ENCODE data around the gene TEX13B.
"Not testable (repeated sequence)": the region's sequence is repeated elsewhere in the genome, so short reads cannot be mapped to it uniquely, and the experiment has no call there.

TEX13B gene, protein sequence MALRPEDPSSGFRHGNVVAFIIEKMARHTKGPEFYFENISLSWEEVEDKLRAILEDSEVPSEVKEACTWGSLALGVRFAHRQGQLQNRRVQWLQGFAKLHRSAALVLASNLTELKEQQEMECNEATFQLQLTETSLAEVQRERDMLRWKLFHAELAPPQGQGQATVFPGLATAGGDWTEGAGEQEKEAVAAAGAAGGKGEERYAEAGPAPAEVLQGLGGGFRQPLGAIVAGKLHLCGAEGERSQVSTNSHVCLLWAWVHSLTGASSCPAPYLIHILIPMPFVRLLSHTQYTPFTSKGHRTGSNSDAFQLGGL

DNA sequence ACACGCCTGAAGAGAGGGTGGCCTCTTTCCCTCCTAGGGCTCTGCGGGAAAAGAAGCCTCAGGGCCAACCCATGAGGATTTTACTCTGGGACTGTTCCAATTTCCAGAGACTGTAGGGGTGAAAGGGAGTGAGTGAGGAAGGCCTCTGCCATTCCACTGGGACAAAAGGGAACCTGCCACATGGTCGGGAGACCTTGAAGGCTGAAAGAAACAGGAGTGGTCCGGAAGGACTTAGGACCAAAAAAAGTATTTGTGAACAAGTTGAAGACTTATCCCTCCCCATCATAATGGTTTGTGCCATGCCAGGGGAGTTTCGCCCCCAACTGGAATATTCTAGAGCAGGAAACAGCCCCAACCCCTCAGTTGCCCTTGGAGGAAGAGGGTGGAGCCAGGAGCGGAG is at the start of gene TEX13B:
TSS of gene TEX13B (minus strand) at position 15 of the 400 bp plus-strand sequence. CDS start 243 bp downstream, outside the sequence.
- DNase-seq: no peak

DNA sequence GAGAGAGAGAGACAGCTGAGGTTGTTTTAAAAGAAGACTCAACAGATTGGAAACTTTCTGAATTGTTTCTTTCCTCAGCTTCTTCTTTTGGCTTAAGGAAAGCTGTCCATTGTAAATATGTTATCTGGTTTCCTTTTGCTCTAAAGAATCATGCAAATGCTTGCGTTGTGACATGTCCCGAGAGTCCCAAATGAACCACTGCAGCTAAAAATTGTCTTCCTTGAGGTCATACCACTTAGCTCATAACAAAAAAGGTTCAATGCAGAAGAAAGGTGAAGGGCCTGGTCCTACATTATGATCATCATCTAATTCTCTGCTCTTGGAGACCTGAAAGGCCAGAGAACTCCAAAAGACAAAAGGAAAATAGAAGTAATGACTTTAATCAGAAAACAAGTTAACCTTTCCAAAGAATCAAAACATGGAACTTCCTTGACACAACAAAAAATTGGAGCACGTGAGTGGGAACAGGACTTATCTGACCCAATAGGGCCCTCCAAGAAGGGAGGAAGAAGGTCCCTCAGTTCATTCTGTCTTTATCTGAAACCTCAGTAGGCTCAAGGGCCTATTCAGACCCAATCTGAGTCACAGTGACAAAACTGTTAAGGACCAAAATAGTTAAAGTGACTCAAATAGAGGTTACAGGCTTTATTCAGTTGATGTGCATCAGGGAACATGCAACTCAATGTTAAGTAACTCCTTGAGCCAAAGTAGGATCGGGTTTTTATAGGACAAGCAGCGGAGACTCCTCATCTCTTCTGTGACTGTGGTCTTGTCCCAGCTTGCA is 48.0 kb upstream of the TEX13B start:
- DNase-seq: no peak

DNA sequence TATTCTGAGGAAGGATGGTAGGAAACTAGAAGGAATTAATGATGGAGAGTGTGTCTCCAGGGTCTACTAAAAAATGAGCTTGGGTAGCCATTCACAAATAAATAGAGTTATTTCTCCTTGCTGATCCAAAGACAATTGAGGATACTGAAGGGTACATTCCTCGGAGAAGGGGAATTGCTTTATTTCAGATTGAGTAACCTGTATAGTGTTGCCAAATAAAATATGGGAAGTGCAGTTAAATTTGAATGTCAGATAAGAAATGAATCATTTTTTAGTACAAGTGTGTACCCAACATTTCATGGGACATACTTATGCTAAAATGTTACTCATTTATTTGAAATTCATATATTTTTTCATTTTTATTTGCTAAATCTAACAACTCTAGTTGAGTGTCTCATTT is 46.7 kb upstream of the TEX13B start:
- DNase-seq: no peak

DNA sequence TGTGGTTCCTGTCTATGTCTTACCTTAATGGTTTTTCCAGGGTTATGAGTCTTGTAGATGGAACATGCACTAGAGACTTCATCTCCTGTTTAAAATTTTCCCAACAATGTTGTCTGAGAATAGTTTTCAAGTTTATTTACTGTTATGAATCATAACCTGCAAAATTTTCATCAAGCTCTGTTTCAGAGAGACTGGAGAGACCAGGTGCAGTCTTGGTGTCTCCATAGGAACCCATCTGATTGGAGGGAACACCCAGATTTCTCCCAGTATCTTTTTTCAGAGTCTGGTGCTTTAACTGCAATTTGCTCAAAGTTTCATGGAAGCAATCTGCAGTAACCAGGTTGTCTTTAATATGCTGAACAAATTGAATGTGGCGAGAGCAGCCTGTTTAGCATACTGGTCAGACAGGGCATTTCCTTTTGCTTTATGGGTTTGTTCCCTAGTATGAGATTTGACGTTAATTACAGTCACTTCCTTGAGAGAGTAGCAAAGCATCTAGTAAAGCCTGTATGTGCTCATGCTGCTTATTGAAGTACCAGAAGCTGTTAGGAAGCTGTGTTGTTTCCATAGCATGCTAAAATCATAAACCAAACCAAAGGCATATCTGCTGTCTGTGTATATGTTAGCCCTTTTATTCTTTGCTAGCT is 43.9 kb upstream of the TEX13B start:
- DNase-seq: no peak

DNA sequence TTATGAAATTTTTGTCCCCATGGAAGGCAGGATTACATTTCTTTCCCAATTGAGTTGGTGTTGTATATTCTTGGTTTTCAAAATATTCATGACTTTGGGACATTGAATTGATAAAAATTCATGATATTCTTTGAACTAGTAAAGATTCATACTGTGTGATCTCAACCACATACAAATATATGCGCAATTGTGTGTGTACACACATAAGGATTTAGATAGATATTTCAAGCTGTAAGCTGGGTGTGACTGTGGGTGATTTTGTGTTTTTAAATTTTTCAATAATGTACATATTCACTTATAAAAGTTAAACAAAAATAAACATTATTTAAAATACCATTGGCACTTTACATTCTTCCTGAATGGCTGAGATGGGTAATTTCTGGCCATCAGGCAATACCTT is 43.2 kb upstream of the TEX13B start:
- DNase-seq: no peak

DNA sequence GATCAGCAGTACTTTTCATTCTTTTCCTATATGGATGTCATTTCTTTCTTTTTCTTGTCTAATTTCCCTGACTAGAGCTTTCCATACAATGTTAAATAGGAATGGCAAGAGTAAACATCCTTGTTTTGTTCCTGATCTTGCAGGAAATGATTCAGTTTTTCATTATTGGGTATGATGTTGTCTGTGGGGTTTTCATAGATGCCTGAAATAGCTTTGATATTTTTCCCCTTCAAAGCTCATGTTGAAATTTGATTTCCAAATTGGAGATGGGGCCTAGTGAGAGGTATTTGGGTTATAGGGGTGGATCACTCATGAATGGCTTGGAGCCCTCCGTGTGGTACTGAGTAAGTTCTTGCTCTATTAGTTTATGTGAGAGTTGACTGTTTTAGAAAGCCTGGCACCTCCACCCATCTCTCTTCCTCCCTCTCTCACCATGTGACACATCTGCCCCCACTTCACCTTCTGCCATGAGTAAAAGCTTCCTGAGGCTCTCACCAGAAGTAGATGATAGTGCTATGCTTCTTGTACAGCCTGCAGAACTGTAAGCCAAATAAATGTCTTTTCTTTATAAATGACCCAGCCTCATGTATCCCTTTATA is 40.4 kb upstream of the TEX13B start:
- peak; percentile 38 for DNase-seq

DNA sequence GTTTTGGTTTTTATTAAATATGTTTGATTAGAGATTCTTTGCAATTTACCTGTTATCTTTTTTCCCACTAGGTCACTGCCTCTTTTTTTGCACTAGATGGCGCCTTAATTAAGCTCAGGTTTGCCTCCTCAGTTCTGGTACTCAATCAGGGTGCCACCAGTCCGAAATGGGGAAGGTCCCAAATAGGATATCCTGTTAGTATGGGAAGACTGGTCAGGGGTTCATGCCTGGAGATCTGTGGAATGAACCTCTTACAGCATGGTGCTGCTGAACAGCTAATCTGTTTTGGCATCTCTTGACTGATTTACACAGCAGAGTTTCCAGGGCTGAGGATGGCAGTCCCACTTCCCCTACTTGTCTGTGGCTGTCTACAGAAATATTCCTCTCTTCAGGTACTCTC is 38.5 kb upstream of the TEX13B start:
- DNase-seq: no peak

DNA sequence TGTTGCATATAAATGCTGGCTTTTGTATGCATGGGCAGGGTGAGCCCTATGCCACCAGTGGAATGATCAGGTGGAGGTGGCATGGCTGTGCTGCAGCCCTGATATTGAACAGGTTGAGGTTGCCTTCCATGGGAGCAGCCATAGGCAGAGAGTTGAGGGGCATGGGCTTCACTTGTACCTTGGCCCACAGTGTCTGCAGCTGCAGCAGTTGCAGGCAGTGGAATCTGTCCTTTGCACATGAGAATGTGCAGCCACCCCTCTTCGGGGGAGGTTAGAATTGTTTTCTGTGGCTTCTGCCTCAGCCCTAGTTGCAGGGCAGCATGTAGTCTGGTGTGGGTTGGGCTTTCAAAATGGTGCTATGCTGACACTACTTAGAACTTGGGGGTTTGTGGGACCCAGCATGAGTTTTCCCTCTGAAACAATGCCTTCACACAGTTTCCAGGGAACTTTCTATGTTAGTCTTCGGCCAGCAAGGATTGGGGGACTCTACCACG is 37.3 kb upstream of the TEX13B start:
- peak; percentile 42 for DNase-seq

DNA sequence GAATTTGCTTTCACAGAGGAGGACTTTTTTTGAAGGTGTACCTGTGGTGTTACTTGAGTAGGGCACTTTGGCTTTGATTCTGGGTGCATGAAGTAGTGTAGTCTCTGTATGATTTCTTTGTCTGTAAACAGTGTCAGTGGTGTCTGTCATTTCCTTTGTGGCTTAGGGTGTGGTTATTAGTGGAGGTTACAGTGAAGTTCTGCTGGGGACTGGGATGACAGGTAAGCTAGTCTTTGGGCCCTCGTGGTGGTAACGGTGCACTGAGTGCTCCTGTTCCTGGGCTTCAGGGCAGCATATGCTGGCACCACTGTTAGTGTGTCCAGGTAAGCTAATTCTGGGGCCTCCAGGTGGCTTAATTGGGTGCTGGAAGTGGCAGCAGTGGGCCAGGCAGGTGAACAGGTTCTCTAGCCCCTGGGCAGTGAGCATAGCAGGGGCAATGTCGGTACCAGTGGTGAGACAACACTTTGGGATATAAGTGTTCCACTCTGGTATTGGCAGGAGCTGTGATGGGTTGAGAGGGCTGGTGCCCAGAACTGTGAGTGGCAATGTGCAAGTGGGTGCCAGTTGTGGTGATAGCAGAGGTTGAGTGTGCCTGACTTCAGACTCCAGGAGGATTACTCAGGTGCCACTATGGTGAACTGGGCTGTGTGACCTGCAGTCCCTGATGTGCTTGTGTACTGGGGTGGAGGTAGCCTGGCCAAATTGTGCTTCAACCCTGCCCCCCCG is 36.6 kb upstream of the TEX13B start:
- DNase-seq: peak; percentile 65

DNA sequence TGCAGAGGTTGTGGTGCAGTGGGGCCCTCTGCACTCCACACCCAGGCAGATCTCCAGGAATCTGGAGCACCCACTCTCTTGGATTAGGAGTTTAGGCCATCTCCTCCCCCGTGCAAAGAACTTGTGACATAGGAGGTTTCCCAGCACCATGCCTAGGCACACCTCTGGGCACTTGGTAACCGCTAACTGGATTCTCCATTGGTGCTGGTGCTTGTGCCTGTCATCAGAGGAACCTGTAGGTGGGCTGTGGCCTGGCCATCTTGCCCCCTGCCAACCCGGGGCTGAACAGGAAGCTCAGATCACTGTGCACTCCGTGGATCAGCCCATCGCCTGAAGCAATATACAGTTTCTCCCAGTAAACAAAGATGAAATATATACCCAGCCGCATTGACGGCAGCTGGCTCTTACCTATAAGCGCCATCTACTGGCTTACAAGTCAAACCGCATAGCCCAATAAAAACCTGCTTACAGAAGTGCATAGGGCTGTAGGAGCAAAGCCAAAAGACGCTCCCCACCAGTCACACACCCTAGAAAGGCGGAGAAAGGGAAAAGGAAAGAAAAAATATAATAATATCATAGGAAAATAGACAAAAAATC is 19.1 kb upstream of the TEX13B start:
- peak; percentile 42 for DNase-seq

DNA sequence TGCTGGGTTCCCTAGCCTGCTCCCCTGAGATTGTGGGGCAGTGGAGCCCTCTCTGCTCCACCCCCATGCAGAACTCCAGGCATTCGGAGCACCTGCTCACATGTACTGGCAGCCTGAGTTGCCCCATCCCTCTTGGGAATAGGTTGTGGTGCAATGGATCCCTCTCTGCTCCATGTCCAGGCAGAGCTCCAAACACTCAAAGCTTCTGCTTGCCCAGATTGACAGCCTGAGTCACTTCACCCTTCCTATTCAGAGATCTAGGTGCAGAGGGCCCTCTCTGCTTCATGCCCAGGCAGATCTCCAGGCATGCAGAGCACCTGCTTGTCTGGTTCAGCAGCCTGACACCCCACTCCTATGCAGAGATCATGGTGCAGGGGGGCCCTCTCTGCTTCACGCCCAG is 18.6 kb upstream of the TEX13B start:
- no peak for DNase-seq

DNA sequence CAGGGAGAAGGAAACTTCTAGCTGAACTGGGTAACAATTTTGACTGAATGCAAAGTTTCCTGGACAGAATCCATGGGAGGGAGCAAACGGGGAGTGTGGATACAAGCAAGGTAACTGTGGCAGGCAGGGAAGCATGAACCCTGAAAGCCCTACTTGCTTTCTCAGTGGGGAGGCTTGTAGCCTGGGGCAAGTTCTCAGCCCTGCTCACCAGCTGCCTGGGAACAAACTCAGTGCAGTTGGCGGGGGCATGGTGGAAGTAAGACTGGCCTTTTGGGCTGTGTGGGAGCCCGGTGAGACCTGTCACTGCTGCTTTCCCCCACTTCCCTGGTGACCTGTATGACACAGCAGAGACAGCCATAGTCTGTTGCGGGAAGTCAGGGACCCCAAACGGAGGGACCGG is 14.0 kb upstream of the TEX13B start:
- no peak for DNase-seq

DNA sequence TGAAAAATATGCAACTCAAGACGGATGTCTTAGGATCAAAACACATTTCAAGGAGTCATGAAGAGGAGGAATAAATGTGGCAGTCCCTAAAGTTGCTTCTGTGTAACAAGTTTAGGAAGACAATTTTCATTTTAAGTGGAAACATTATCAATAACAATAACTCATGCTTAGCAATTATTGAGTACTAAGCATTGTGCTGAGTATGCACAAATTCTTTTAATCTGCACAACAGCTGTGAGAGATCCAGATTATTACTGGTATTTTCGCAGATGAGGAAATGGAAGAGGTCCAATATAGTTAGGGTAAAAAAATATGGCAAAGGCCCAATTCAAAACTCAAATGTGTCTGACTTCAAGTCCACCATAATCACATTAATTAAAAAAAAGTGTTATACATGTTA is 2.9 kb upstream of the TEX13B start:
- DNase-seq: no peak

DNA sequence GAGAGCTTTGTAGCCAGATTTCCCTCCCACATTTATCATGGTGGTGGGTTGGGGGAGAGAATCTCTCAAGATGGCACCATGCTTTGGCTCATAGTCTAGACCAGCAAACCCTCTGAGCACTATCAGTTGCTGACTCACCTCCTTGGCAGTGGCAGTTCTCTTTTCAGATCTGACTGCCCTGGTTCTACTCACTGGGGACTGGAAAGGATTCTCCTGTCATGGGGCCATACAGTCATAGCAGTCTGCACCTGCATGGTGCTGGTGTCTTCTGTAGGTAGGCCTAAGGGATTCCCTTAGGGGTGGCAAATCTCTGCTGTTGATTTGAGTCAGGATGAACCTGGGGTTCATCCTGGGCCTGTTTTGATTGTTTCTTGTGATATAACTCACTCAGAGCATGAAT is 2.6 kb downstream of the TEX13B start:
- DNase-seq: no peak

DNA sequence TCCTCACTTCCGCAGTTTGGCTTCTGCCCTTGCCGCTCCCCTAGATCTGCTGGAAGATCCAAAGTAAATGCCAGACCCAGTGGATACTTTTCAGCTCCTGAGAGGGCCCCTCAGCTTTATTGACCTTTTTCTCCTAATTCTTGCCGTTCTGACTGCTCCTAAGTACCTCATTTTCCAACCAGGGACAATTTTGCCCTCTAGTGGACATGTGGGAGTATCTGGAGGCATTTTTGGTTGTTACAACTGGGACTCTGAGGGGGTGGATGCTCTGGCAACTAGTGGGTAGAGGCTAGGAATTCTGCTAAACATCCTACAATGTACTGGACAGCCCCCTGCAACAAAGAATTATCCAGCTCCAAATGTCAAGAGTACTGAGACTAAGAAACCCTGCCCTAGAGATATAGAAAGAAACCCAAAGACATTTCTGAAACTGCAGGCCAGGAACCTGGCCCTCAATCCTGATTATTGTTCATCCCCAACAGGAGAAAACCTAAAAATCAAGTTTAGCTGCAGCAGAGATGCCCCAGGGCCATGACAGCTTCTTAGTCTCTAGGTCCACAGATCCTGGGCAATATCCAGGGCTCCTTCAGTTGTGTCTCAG is 3.4 kb downstream of the TEX13B start:
- DNase-seq: no peak

DNA sequence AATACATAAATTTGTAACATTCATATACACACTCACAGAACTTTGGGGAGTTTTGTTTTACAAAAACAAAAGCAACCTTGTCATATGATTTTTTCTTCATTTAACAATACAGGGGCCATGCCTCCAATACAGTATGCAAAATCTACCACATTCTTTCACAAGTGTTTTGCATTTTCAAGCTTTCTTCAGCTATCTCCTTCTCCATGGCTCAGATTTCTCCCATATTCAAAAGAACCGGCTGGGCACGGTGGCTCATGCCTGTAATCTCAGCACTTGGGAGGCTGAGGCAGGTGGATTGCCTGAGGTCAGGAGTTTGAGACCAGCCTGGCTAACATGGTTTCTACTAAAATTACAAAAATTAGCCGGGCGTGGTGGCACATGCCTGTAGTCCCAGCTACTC is 4.1 kb downstream of the TEX13B start:
- DNase-seq: no peak

DNA sequence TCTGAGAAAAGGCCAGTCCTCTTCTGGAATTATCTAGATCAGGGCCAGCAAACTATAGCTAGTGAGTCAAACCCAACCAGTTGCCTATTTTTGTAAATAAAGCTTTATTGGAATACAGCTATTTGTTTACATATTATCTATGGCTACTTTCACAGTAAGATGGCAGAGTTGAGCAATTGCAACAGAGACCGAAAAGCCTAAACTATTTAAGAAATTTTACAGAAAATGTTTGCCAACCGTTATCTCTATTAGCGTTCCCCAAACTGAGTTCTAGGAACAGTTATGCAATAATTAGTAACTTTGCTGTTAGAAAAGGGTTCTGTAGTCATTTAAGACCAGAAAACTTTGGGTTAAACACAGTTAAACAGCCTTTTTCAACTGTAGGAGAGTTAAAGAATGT is 10.5 kb downstream of the TEX13B start:
- no peak for DNase-seq

DNA sequence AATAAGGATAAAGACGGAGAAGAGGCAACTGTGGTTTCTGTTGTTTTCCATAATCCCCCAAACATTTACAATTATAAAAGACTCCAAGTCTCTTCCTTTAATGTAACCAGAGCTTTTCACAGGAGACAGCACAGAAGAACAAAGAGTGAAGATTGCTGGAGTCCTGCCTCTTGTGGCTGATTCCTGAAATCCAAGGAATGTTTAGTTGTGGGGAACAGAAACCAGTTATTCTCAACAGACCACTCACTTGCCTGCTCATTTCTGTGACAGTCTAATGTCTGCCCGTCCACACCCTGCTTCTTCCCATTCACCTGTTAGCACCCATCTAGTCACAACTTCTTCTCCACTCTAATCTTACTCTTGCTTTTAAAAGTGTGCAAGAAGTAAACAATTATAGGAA is 12.1 kb downstream of the TEX13B start:
- no peak for DNase-seq

DNA sequence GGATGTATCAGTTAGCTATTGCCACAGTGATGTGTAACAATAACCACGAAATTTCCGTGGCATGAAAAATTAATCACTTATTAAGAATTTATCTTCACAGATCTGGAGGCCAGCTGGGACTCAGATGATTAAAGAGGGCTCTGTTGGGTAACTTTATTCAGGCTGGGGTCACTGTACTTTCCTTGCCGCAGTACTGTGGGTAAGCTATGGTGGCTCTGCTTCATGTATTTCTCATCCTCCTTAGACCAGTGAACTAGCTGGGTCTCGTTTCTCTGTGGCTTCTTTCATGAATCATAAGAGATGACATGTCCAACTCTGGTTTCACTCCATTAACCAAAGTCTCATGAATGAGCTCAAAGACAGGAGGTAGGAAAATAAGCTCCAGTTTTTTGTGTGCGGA is 13.5 kb downstream of the TEX13B start:
- DNase-seq: no peak

DNA sequence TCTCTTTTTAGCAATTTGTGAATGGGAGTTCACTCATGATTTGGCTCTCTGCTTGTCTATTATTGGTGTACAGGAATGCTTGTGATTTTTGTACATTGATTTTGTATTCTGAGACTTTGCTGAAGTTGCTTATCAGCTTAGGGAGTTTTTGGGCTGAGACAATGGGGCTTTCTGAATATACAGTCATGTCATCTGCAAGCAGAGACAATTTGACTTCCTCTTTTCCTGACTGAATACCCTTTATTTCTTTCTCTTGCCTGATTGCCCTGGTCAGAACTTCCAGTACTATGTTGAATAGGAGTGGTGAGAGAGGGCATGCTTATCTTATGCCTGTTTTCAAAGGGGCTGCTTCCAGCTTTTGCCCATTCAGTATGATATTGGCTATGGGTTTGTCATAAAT is 26.8 kb downstream of the TEX13B start:
- not testable (repeated sequence) for DNase-seq

DNA sequence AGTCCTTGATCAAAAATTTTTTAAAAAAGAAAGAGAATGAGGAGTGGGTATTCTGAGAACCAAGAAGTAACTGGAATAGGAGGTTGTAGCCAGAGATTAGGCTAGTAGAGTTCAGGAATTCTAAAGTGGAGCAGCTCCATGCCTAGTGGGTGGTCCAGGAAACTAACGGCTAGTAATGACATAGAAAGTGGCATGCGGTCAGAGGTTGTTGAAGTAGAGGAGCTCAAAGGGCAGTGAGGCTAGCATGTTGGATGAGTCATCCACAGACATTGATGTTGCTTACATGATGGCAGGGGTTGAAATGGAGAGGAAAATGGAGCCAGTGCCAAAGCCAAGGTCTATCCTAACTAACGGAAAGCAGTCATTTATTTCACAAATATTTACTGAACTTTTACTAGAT is 42.1 kb downstream of the TEX13B start:
- DNase-seq: no peak

DNA sequence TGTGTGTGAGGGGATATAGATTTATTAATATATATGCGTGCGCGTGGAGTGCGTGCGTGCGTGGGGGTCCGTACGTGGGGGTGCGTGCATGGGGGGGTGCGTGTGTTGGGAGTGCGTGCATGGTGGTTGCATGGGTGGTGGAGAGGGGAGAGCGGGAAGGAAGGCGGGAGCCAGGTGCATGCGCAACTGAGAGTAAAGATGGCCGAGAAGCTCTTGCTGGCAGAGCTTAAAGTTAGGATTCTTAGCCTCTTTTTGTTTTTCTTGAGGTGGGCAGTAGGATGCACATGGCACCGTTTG is 45.8 kb downstream of the TEX13B start:
- no peak for DNase-seq
